Measurements from ENCODE around the gene EPHB2.
A peak's percentile ranks its signal among the peaks of the same experiment; 100 is the strongest.

Gene EPHB2

GRCh38 chr1:22860883-22861385 is 150.3 kb downstream of the EPHB2 start:
- no peak for DNase-seq (ENCODE audit: low read depth)

DNA sequence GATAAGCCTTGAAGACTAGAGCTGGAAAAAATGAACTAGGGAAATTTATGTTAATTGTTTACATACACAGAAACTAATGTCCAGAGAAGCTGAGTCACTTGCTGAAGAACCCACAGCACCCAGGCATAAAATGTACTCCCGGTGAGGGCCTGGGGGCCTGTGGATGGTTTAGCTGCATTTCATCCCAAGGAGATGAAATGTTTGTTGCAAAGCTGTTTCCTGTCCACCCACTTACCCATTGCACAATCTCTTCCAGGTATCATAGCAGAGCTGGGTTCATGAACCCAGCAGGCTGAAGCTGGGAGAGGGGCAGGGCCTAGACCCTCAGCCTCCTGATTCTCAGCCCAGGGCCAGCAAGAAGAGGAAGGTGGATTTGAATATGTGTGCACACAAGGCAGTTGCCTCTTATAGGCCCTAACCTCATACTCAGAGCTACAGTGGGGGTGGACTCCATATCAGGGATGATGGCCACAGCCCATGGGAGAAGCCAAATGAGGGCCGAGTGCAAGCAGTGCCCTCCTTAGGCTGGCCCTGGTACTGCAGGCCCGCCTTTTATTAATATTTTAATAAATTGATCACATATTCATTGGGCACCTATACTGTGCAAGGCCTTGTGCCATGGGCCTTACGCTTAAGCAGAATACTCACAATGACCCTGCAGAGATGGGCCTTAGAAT is 151.3 kb downstream of the EPHB2 start:
- no peak for DNase-seq (ENCODE audit: low read depth)

DNA sequence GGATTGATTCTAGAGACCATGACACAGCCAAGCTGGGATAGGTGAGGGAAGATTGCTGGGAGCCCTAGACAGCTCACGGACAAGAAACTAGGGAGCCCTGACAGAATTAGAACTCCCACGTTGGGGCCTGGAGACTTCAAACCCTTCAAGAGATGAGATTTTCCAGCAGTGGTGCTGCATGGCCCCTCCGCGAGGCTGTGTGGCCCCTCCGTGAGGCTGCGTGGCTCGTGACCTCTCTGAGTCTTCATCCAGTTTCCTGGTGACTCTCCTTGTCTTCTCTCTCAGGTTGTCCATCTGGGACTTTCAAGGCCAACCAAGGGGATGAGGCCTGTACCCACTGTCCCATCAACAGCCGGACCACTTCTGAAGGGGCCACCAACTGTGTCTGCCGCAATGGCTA is 152.1 kb downstream of the EPHB2 start:
- DNase-seq (ENCODE audit: low read depth), result no peak

DNA sequence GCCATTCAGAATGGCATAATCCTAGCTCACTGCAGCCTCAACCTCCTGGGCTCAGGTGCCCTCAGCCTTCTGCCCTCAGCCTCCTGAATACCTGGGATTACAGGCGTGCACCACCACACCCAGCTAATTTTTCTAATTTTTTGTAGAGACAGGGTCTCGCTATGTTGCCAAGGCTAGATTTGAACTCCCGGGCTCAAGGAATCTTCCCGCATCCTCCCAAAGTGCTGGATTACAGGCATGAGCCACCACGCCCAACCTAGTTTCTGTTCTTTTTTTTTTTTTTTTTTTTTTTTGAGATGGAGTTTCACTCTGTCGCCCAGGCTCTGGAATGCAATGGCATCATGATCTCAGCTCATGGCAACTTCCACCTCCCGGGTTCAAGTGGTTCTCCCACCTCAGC is 153.1 kb downstream of the EPHB2 start:
- DNase-seq (ENCODE audit: low read depth), result no peak

DNA sequence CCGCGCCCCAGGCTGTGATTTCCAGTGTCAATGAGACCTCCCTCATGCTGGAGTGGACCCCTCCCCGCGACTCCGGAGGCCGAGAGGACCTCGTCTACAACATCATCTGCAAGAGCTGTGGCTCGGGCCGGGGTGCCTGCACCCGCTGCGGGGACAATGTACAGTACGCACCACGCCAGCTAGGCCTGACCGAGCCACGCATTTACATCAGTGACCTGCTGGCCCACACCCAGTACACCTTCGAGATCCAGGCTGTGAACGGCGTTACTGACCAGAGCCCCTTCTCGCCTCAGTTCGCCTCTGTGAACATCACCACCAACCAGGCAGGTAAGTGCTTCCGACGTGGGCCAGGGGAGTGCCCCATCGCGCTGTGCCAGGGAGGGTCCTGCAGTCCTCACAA is 154.2 kb downstream of the EPHB2 start:
- no peak for DNase-seq (ENCODE audit: low read depth)

DNA sequence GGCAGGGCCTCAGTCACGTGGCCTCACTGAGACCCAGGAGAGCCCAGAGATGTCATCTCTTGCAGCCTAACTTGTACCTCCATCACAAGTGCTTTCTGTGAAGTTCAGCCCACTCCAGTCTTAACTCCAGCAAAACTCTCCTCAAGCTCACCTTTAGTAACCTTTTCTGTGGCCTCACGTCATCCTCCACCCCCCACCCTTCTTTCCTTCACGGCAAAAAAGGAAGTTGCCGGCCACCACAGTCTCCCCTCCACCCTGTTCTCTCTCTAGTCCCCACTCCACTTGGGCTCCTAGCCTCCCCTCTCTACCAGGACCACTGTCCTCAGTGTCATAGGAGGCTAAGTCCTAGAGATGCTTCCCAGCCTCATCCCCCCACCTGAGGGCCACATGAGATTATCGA is 155.1 kb downstream of the EPHB2 start:
- no peak for DNase-seq (ENCODE audit: low read depth)

GRCh38 chr1:22866868-22867267 is 156.2 kb downstream of the EPHB2 start:
- no peak for DNase-seq (ENCODE audit: low read depth)

- DNase-seq (ENCODE audit: low read depth), result no peak
These were observed 157.7 kb downstream of the EPHB2 start for GRCh38 chr1:22868331-22868730.

DNA sequence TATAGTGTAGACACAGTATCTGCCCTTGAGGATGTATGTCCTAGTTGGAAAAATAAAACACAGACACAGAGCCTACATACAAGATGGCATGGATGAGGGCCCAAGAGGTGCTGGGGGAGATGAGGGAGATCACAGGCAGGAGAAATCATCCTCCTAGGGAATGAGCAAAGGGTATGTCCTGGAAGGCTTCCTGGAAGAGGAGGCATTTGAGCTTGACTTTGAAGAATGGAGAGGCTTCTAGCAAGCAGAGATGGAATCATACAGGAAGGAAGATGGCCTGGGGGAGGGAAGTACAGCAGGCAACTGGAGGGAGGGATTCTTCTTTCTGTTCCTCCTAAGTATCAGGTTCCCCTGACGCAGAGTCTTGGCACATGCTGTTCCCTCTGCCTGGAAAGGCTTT is 158.7 kb downstream of the EPHB2 start:
- no peak for DNase-seq (ENCODE audit: low read depth)

DNA sequence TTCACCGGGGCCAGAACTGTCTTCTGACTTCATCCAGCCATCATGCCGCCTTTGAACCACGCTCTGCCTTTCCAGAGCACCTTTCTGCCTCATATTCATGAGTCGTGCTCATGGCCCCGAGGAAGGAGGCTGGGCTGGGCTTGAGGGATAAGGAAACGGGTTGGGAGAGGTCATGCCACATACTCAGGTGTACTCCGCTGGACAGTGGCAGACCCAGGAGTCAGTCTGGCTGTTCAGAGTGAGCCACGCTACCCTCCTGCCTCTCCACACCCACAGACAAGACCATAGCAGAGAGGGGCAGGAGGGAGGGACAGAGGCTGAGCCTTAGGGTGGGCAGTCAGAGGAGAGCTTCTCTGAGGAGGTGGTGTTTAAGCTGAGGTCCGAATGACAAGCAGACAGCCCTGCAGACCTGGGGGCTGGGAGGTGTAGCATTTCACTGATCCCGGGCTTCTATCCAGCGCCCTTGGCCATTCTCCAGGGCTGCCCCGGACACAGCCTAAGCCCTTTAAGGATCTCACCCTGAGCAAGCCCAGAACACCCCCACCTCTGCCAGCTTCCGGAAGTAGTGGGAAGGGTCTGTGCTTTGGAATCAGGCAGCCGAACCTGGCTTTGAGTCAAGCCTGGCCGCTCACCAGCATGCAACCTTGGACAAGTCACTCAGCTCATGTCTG is 159.7 kb downstream of the EPHB2 start:
- DNase-seq (ENCODE audit: low read depth), result no peak

DNA sequence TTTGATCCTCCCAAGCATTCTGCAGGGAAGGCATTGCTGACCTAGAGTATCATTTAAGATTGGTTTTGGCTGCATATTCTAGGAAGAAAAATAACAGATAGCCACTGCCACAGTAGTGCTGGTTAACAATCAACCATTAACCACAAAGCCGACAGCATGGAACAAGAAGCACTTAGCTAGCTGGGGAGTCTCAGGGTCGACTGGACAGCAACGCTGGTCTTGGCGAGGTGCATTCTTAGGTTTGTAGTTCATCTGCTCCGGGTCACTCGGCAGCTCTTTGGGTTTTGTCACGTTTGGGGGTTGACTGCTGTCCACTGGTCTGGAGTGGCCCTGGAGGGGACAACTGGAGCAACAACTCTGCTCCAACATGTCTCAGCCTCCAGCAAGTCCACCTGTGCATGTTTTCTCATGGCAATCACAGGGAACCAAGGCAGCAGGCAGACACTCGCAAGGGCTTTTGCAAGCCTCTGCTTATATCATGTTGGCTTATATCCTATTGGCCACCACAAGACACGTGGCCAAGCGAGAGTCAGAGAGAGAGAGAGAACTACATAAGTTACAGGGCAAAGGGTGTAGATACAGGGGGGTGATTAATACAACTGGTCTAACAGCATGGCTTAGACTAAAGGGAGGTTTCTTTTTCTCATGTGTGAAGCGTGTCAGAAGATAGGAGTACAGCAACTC is 162.5 kb downstream of the EPHB2 start:
- DNase-seq (ENCODE audit: low read depth), result no peak

DNA sequence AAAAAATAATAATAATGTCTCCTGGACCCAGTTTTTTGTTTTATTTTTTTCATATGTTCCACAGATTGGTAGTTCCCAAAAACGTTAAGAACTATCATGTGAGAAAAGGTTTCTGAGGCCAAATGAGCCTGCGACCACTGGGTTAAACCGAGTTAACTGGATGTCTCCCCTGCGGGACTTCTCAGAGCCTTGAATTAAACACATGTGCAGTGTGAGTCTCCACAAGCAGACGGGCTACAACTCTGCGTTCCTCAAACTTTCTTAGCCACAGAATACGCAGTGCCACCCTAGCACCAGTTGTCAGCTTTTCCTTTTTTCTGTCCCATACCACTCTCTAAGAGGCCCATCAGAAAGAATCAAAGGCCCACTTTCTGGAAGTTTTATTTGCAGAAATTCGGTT is 164.1 kb downstream of the EPHB2 start:
- DNase-seq (ENCODE audit: low read depth), result no peak

DNA sequence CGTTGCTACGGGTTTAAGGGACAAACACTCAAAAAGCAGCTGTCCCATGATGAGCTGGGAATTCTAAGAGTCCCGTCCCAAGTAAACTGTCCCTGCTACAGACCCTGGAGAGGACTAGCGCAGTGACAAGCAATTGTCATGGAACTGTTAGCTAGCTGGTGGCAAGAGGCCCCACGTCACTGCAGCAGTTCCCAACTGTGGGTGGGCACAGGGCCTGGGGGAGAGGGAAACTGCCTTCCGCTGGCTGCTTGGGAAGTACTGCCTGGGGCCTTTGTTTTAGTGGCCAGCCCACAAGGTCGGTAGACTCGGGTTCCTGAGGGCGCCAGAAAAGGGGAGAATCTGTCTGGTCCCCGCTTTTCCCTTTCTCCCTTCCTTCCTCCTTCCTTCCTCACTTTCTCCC is 164.6 kb downstream of the EPHB2 start:
- DNase-seq (ENCODE audit: low read depth), result no peak

DNA sequence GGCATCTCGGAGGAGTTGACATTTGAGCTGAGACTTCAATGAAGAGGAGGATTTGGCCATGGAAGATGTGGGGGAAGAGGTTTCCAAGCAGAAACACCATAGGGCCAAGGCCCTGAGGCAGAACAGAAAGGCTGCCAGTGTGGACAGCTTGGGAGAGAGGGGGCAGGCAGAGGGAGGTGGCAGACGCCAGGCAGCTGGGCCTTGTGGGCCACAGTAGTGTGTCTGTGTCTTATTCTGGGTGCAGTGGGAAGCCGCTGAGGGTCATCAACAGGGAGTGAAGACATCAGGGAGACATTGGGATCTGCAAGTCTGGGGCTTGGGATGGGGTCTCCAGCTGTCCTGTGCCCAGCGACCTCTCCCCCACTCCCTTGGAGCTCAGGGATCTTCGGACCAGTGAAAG is 165.2 kb downstream of the EPHB2 start:
- DNase-seq (ENCODE audit: low read depth), result no peak

DNA sequence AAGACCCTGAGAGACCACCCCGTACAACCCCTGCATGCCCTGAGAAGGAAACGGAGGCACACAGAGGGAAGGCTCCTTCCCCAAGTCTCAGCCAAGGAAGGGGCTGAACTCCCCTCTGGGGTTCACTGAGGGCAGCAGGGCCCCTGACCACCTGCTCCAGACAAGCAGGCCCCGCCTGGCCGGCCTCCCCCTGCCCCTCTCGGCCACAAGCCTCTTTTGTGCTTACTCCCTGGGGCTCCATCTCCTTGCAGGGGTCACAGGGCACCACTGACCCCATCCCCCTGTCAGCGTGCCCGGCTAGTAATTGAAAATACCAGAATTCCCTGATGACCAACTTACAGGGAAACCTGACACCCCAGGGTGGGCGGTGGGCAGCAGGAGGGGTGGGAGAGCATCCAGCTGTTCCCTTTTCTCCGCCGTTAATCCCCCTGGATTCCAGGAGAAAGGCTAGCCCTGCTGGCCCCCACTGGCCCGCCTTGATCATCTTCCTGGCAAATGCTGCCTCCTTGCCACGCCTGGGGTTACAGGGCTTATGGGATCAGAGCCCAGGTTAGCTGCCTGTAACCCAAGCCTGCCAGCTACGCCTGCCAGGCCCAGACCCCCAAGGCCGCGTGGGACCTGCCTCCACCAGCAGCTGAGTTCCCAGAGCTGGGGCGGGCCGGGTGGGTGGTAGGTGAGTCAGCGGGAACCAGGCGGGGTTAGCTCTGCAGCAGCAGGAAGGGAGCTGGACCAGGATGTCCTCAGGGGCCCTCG is 165.9 kb downstream of the EPHB2 start:
- DNase-seq (ENCODE audit: low read depth), result no peak

DNA sequence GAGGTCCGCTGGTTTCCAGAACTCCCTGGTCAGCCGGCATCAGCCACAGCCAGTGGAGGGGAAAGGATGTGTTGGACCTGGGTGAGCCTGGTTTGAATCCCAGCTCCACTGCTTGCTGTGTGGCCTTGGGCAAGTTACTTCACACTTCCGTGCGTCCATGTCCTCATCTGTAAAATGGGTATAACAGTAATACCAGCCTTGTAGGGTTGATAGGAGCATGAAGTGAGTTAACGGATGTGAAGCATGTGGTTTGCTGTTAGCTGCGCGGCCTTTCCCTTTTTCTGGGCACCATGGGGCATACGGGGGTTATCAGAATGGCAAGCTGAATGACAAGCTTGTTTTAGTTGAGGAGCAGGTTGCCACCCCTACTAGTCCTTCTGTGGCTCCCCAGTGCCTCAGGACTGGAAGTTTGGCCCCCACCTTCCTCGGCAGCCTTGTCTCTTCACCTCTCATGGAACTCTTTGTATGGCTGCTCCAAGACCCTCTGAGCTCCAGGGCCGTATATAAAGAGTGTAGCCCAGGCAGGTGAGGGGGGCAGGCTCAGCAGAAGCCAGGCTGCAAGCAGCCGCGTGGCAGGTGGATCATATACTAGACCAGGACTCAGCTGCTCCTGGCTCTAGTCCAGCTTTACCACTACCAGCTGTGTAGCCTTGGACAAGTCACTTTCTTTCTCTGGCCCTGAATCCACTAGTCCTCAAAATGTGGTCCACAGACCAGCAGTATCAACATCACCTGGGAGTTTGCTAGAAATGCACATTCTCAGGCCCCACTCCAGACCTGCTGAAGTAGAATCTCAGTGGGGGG is 166.7 kb downstream of the EPHB2 start:
- no peak for DNase-seq (ENCODE audit: low read depth)

DNA sequence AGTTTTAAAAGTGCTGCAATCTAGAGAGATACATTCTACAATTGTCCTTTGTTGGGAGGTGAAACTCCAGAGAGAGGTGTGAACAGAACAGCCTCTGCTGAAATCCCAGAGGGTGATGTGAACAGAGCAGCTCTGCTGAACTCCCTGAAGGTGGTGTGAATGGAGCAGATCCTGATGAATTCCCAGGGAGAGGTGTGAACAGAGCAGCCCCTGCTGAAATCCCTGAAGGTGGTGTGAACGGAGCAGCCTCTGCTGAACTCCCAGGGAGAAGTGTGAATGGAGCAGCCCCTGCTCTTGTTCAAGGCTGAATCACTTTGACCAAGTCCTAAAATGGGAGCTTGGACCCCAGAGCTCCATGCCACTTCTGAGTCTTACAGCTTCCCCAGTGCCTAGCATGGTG is 167.3 kb downstream of the EPHB2 start:
- DNase-seq (ENCODE audit: low read depth), result no peak

- DNase-seq (ENCODE audit: low read depth), result no peak
These were observed 168.0 kb downstream of the EPHB2 start for GRCh38 chr1:22878626-22879025.

- no peak for DNase-seq (ENCODE audit: low read depth)
These were observed 168.8 kb downstream of the EPHB2 start for GRCh38 chr1:22879445-22879844.

GRCh38 chr1:22880174-22880601 is 169.5 kb downstream of the EPHB2 start:
- DNase-seq (ENCODE audit: low read depth), result peak; percentile 22

GRCh38 chr1:22883406-22883805 is 172.8 kb downstream of the EPHB2 start:
- DNase-seq (ENCODE audit: low read depth), result no peak

All from GM04504 (cell line).